ENCODE measurements around the gene EMID1.
A peak's percentile ranks its signal among the peaks of the same experiment; 100 is the strongest.

EMID1 gene

DNA sequence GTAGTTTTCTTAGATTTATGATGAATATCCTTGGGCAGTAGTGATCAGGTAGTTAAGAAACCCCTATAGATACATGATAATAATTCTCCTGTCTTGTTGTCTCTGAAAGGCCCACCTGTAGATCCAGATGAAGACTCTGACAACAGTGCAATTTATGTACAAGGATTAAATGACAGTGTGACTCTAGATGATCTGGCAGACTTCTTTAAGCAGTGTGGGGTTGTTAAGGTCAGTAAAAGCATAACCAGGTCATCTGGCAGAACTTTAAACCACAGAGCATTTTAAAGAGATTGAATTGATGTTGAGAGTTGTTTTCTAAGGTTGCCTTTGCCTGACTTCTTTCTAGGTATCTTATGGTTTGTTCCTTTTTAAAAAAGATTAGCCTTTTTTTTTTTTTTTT, 86.7 kb downstream of the EMID1 start:
- DNase-seq (ENCODE audit: low spot score), result no peak

DNA sequence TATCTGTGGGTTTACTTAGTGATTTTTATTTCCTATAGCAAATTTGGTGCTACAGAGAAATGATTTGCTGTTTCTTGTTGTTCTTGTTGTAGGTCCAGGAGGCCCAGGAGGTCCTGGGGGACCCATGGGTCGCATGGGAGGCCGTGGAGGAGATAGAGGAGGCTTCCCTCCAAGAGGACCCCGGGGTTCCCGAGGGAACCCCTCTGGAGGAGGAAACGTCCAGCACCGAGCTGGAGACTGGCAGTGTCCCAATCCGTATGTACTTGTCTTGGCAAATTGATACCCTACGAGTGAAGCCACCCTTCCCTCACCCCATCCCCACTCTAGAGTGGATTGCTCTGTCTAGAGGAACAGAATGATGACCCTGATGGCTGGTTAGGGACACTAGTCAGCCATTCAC, 92.9 kb downstream of the EMID1 start:
- DNase-seq (ENCODE audit: low spot score), result no peak

- no peak for DNase-seq (ENCODE audit: low spot score)
Measured at GRCh38 chr22:29299136-29299900, 93.6 kb downstream of the EMID1 start.

- no peak for DNase-seq (ENCODE audit: low spot score)
Measured at GRCh38 chr22:29300467-29300806, 94.7 kb downstream of the EMID1 start.

DNA sequence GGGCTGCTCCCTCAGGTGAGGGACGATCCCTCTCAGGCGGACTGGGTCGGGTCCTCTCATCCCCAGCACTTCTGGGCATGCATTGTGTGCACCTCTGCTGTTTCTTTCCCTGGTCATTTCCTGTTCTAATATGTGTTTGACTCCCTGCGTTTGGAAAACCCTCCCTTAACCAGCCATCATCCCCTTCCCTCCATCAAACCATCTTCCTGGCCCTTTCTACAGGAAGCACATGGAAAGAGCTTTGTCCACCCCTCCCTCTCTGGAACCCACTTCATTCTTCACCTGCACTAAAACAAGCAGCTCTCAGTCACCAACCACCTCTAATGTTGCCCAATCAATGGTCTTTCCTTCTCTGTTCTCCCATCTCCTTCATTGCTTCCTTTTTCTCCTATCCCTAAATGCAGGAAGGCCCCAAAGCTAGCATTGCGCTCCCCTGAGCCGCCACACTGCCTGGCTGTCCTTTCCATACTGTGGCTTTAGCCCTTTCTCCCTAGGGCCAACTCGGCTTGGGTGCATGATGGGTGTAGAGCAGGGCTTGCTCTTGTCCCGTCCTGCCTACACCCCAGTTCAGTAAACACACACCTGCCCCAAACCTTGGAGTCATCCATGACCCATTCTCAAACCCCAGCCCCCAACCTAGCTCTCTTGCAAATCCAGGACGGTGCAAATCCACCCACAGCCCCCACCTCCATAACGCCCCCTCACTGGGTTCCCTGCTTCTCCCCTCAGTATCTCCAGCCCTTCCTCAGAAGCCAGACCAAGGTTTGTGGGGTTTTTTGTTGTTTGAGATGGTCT, 95.3 kb downstream of the EMID1 start:
- DNase-seq (ENCODE audit: low spot score), result no peak

GRCh38 chr22:29301716-29302401, 96.2 kb downstream of the EMID1 start:
- DNase-seq (ENCODE audit: low spot score), result no peak

DNA sequence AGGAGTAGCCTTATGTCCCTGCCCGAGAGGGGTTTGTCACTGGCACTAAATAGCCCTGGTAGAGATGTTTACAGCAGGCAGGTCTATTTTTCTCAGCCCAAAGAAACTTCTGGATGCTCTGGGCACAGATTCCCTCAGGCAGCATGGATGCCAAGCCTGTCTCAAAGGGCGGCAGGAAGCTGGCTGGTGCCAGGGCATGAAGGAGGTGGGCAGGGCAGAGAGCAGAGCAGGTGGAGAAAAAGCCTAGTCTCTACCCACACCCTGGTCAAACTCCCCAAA, 96.6 kb downstream of the EMID1 start:
- DNase-seq (ENCODE audit: low spot score), result no peak

- DNase-seq (ENCODE audit: low spot score), result no peak
Measured at GRCh38 chr22:29302681-29303465, 97.2 kb downstream of the EMID1 start.

- no peak for DNase-seq (ENCODE audit: low spot score)
Measured at GRCh38 chr22:29305836-29306174, 100.1 kb downstream of the EMID1 start.

DNA sequence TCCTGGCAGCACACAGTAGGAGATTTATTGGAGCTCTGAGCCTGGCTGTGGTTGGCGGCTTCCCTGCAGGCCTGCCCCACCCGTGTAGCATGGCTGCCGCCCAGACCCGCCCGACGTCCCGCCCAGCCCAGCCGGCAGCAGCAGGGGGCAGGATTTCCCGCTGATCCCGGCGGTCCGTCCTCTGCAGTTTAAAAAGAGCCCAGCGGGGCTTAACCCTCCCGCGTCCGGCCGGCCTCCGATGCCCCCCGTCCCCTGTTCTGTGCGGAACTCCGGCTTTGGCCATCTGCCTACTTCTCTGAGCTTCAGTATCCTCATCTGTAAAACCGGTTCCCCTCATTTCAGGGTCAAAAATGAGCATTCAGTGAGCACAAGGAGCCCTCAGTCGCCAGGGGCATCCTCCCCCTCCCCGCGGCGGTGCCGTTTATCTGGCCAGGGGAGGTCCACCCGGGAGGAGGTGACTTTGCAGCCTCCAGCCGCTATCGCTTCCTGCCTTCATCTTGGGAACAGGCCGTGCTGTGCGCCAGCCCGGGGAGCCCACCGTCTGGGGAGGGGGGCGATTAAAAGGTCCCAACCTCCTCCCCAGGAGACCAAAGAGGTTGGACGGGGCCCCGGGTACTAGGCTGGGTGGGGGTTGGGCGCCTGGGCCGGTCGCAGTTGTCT, 100.6 kb downstream of the EMID1 start, which contains the start of gene GAS2L1:
Gene GAS2L1 (plus strand): TSS at position 476 of the 660 bp plus-strand sequence. CDS start 1,456 bp downstream, outside the sequence.
- DNase-seq (ENCODE audit: low spot score), result peak; percentile 82

DNA sequence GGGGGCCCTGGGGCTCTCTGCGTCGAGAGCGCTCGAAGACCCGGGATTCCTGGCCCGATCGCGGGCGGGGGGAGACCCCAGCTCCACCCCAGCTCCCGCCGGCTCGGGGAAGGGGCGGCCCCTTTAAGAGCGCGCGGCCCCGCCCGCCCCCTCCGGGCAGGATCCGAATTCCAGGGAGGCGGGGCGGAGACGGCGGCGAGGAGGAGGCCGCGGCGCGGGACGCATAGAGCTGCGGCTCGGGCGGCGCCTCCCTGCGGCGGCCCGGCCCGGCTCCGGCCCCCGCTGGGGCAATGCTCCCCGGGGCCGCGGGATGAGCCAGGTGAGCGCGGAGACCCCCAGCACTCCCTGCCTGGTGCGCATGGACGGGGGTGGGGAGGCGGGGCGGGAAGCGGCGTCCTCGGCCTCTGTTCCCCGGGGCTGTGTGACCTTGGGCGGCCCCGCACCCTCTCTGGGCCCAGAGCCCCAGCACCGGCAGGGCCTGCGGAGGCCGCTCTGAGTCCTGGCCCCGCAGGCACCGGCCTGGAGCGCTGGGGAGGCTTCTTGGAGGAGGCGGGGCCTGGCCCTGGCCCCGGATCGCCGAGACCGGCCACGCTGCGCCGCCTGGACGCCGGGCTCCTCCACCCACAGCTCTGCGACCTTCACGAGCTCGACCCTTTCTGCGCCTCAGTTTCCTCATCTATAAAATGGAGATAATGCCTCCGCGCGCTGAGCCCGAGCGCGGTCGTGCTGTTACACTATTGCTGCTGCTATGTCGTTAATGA, 101.3 kb downstream of the EMID1 start:
- peak; percentile 89 for DNase-seq (ENCODE audit: low spot score)

DNA sequence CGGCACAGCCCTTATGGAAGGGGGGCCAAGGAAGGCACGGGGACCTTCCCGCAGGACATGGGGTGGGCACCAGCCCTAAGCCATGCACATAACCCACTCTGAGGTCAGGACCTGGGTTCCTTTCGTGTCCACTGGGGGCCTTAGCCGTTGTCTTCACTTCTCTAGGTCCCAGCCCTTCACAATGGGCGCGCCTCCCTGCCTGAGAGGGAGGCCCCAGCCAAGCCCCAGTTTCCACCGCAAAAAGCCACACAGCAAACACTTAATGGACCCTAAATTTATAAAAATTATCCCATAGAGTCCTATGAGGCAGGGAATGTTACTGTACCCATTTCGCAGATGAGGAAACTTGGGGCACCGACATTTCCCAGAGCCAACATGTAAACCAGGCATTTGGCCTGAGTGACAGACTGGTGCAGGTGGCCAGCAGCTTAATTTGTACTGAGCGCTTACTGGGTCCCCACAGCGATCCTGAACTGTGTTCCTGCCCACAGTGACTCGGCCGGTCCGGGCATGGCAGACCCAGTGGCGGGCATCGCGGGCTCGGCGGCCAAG, 102.0 kb downstream of the EMID1 start:
- DNase-seq (ENCODE audit: low spot score), result no peak

DNA sequence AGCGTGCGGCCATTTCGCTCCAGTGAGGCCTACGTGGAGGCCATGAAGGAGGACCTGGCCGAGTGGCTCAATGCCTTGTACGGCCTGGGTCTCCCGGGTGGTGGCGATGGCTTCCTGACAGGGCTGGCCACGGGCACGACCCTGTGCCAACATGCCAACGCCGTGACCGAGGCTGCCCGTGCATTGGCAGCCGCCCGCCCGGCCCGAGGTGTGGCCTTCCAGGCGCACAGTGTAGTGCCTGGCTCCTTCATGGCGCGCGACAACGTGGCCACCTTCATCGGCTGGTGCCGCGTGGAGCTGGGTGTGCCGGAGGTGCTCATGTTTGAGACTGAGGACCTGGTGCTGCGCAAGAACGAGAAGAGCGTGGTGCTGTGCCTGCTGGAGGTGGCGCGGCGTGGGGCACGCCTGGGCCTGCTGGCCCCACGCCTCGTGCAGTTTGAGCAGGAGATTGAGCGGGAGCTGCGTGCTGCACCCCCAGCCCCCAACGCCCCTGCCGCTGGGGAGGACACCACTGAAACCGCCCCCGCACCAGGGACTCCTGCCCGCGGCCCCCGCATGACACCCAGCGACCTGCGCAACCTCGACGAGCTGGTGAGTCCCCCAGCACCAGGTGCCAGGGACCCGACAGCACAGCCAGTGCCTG, 102.6 kb downstream of the EMID1 start:
- no peak for DNase-seq (ENCODE audit: low spot score)

DNA sequence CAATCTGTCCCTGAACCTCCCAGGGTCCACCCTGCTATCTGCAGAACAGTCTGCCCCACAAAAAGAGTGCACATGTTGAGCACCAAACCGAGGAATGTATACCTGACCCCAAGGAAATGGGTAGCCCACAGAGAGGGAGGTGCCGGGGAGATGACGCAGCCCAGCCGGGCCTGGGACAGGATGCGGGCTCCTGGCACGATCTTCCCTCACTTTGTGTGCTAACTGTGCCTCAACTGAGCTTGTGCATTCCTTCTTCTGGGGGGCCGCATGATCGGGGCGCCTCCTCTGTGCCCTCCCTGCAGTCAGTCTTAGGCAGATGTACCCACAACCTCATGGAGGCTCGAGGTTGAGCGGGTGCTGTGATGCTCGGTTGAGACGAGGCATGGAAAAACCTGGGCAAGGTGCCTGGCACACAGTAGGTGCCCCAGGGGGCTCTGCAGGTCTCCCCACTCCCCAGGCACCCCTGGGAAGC, 103.1 kb downstream of the EMID1 start:
- DNase-seq (ENCODE audit: low spot score), result no peak
